Left ventricle myocardium inferior (tissue), 1 donor: ENCODE data around the gene RSL1D1. TPM values are rescaled to one million over a fixed set of nuclear protein-coding genes. Genes with fewer than 3 reads are reported as not detected.

Experiments
- DNase-seq: peaks from one replicate; pipeline ENCODE4 v3.0.0-alpha.2; 2020
- H3K27ac ChIP-seq: fragments of 200-600 bp; replicated peaks from 2 replicates; pipeline ENCODE4 v1.8.0; 2021
- H3K27me3 ChIP-seq: fragments of 200-600 bp; 2 replicates; pipeline ENCODE4 v1.8.0; 2021; ENCODE audit warnings: low read depth
- H3K36me3 ChIP-seq: fragments of 200-600 bp; 2 replicates; pipeline ENCODE4 v1.8.0; 2021
- H3K4me1 ChIP-seq: fragments of 200-600 bp; 2 replicates; pipeline ENCODE4 v1.8.0; 2021
- H3K4me3 ChIP-seq: fragments of 200-600 bp; 2 replicates; pipeline ENCODE4 v1.8.0; 2021; ENCODE audit warnings: mild to moderate bottlenecking, moderate library complexity
- H3K9me3 ChIP-seq: fragments of 200-600 bp; replicated peaks from 2 replicates; pipeline ENCODE4 v1.8.0; 2021
- intact Hi-C: fragments of 100-400 bp; cut with micrococcal nuclease; formaldehyde crosslinking; loops from one replicate; pipeline ENCODE4 v1.11.0; 2022
- total RNA-seq: library from RNA; stranded (reverse); fragmentation: NEBNext Ultra II Directional; extraction: Animal tissue kit (Norgen Biotek cat#: 25700); gene quantifications from one replicate; pipeline ENCODE4 v1.2.1, GENCODE V29; 2021
- TF ChIP-seq, protein P1 (sequence below): fragments of 200-600 bp; IDR thresholded peaks from 2 replicates; pipeline ENCODE4 v1.8.0; 2021; ENCODE audit warnings: antibody characterized with exemption, mild to moderate bottlenecking, borderline replicate concordance
- donor health status: DM: no; HTN: yes; CAD: no; lungs with severe emphysema.

The RSL1D1 gene
- total RNA-seq, 1 donor from 2014 or later: 117 TPM

DNA sequence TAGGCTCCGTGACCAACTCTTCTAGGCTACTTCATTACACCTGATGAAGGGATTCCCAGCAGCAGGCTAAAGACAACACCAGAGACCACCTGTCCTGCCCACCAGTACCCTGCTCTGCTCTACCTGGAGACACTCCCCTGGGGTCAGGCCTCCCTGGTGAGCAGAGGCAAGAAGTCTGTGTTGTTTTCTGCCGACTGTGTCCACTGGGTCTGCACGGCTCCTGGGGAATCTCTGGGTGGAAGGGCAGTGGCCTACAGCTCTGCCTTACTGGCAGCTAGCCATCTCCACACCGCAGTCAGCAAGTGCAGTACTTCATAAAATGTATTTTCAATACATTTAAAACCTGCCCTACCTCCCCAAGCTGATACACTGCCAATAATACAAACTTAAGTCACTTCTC is 6.8 kb downstream of the RSL1D1 start:
- Histone ChIP-seq H3K27me3 (no peaks in the 10 kb centered on the region), H3K9me3 (no peaks in the 10 kb centered on the region), H3K4me3 (no peak overlapping the region), H3K27ac (no peak overlapping the region), H3K36me3 (peaks cover 98% of the 10 kb centered on the region), H3K4me1 (peaks cover 20% of the 10 kb centered on the region)
- intact Hi-C loops: no loop called here
- TF ChIP-seq, protein P1, sequence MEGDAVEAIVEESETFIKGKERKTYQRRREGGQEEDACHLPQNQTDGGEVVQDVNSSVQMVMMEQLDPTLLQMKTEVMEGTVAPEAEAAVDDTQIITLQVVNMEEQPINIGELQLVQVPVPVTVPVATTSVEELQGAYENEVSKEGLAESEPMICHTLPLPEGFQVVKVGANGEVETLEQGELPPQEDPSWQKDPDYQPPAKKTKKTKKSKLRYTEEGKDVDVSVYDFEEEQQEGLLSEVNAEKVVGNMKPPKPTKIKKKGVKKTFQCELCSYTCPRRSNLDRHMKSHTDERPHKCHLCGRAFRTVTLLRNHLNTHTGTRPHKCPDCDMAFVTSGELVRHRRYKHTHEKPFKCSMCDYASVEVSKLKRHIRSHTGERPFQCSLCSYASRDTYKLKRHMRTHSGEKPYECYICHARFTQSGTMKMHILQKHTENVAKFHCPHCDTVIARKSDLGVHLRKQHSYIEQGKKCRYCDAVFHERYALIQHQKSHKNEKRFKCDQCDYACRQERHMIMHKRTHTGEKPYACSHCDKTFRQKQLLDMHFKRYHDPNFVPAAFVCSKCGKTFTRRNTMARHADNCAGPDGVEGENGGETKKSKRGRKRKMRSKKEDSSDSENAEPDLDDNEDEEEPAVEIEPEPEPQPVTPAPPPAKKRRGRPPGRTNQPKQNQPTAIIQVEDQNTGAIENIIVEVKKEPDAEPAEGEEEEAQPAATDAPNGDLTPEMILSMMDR: no peak
- no peak for DNase-seq

DNA sequence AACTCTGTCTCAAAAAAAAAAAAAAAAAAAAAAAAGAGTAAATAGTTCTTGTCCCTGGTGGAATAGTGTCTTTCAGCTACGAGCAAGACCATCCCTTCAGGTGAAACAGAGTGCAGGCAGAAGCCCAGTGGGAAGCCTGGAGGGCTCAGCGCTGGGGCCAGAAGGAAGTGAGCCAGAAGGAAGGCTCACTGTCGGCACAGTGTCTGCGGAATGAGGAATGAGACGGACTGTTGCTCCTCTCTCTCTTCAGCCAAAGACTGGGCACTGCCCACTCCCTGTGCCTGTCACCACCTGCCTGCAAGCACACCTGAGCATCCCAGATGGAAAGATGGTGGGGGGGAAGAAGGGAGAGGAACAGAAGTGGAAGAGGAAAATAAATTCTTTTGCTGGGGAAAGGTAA is 7.5 kb downstream of the RSL1D1 start:
- TF ChIP-seq, protein P1: no peak
- H3K4me3 ChIP-seq: no peak overlapping the region
- H3K4me1 ChIP-seq: peaks cover 14% of the 10 kb centered on the region
- H3K36me3 ChIP-seq: peaks cover 98% of the 10 kb centered on the region
- intact Hi-C loops: no loop called here
- no peak overlapping the region for H3K27ac ChIP-seq
- H3K9me3 ChIP-seq: no peaks in the 10 kb centered on the region
- no peaks in the 10 kb centered on the region for H3K27me3 ChIP-seq
- no peak for DNase-seq

- DNase-seq: no peak
- Histone ChIP-seq H3K4me3 (no peak overlapping the region), H3K9me3 (no peaks in the 10 kb centered on the region), H3K4me1 (peaks cover 7% of the 10 kb centered on the region), H3K36me3 (peaks cover 98% of the 10 kb centered on the region), H3K27ac (no peak overlapping the region), H3K27me3 (no peaks in the 10 kb centered on the region)
- intact Hi-C loops: no loop called here
- TF ChIP-seq, protein P1: no peak
These were observed 8.1 kb downstream of the RSL1D1 start for GRCh38 chr16:11843206-11843605.

DNA sequence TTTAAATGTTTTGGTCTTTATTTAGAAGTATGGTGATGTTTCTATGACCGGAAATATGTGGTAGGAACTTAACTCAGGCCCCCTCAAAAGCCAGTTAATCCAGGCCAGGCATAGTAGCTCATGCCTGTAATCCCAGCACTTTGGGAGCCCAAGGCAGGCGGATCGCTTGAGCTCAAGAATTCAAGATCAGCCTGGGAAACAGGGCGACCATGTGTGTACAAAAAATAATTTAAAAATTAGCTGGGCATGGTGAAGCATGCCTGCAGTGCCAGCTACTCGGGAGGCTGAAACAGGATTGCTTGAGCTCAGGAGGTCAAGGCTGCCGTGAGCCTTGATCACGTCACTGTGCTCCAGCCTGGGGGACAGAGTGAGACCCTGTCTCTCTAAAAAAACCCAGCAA is 10.3 kb downstream of the RSL1D1 start:
- intact Hi-C loops: no loop called here
- DNase-seq: no peak
- no peak overlapping the region for H3K27ac ChIP-seq
- no peak overlapping the region for H3K4me3 ChIP-seq
- H3K4me1 ChIP-seq: no peaks in the 10 kb centered on the region
- H3K9me3 ChIP-seq: no peaks in the 10 kb centered on the region
- peaks cover 97% of the 10 kb centered on the region for H3K36me3 ChIP-seq
- no peaks in the 10 kb centered on the region for H3K27me3 ChIP-seq
- TF ChIP-seq, protein P1: no peak

- Histone ChIP-seq H3K4me1 (no peaks in the 10 kb centered on the region), H3K27ac (no peak overlapping the region), H3K4me3 (no peak overlapping the region), H3K27me3 (no peaks in the 10 kb centered on the region), H3K36me3 (peaks cover 56% of the 10 kb centered on the region), H3K9me3 (no peaks in the 10 kb centered on the region)
- TF ChIP-seq, protein P1: no peak
- intact Hi-C loops: no loop called here
- DNase-seq: no peak
These were observed 14.6 kb downstream of the RSL1D1 start for GRCh38 chr16:11836650-11837244.
